EH (cell line): ENCODE data around the gene C1orf146.
"Not testable (repeated sequence)": the region's sequence is repeated elsewhere in the genome, so short reads cannot be mapped to it uniquely, and the experiment has no call there.

Source experiments
- DNase-seq: peaks from one replicate; pipeline ENCODE4 v3.0.0-alpha.2; 2015; ENCODE audit warnings: low read depth

Gene C1orf146

GRCh38 chr1:92217721-92218120, at the start of gene C1orf146:
TSS of gene C1orf146 (plus strand) at chr1:92217915. CDS start at chr1:92231421, 13,506 bp downstream.
- no peak for DNase-seq

GRCh38 chr1:92168657-92169056, 49.1 kb upstream of the C1orf146 start:
- no peak for DNase-seq

- no peak for DNase-seq
Measured at GRCh38 chr1:92169214-92170005, 48.3 kb upstream of the C1orf146 start.

DNA sequence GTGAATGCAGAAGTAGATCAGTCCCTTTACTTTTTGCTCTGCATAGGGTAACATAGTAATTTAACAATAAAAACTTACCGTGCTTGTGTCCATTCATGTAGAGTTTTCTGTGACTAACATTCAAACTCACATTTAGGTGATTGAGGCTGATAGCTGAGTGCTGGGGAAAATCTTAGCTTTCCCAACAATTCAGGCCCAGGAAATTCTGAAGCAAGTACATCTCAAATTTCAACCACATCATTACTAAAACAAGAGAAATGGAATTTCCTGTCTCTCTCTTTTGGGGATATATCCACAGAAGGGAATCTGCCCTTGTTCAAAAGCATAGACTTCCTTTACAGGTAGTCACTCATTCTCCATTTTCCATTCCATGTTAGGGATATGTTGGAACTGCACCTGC, 33.1 kb upstream of the C1orf146 start:
- peak; percentile 81 for DNase-seq

GRCh38 chr1:92186081-92186480, 31.6 kb upstream of the C1orf146 start:
- peak; percentile 44 for DNase-seq

DNA sequence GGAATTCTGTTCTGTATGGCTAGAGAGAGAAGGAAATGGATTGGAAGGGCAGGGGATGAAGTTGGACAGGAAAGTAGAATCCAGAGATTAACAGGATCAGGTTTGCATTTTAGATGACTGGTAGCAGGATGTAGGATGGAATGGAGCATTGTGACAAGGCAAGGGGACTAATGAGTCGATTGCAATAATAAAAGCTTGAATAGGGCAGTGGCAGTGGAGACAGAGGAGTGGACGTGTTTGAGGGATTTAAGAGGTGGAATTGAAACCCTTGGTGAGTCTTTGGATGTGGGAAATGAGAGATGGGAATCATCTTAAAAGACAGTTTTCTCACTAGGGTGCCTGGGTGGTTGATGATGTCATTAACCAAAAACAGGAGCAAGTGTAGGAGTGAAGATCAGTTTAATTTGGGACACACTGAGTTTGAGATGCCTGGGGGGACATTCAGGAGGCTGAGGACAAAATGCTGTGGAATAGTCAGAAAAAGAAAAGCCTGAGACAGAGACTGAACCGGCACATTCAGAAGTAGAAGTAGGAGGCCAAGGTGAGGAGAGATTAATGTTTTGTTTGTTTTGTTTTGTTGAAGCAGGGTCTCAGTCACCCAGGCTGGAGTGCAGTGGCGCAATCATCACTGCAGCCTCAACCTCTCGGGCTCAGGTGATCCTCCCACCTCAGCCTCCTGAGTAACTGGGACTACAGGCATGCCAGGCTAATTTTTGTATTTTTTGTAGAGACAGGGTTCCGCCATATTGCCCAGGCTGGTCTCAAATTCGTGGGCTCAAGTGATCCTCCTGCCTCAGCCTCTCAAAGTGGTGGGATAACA, 29.1 kb upstream of the C1orf146 start:
- DNase-seq: no peak

DNA sequence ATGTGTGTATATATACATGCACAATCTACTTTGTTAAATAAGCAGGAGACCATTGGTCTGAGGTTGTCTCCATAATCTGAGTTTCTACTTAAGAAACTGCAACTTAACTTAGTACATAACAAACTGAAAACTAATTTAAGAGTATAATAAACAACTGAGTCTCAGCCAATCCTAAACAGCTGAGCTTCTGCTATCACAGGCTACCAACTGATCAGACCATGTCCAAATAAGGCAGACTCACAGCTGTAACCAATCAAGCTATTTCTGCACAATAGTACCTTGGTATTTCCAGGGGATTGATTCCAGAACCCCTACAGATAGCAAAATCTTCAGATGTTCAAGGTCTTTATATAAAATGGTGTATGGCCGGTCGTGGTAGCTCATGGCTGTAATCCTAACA, 26.0 kb upstream of the C1orf146 start:
- no peak for DNase-seq

GRCh38 chr1:92192246-92192645, 25.5 kb upstream of the C1orf146 start:
- no peak for DNase-seq

- DNase-seq: peak; percentile 8
Measured at GRCh38 chr1:92194511-92194910, 23.2 kb upstream of the C1orf146 start.

GRCh38 chr1:92201973-92202372, 15.7 kb upstream of the C1orf146 start:
- no peak for DNase-seq

GRCh38 chr1:92203105-92203504, 14.6 kb upstream of the C1orf146 start:
- DNase-seq: no peak

- peak; percentile 5 for DNase-seq
Measured at GRCh38 chr1:92210701-92211100, 7.0 kb upstream of the C1orf146 start.

DNA sequence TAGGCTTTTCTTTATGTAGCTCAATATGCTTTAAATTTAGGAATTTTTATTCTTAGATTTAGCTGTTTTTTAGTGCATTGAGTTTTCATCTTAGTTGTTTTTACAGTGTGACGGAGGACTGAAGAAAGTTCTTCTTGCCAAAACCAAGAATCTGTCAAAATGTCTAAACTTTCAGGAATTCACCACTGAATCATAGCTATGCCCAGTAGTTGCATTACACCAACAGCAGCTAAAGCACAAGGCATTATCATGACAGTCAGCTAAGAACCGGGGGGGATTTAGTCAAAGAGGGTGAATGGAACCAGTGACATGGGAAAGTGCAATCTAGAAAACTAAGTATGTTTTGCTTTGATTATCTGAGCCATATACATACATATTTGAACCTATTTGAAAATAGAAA, 6.5 kb upstream of the C1orf146 start:
- DNase-seq: peak; percentile 59

DNA sequence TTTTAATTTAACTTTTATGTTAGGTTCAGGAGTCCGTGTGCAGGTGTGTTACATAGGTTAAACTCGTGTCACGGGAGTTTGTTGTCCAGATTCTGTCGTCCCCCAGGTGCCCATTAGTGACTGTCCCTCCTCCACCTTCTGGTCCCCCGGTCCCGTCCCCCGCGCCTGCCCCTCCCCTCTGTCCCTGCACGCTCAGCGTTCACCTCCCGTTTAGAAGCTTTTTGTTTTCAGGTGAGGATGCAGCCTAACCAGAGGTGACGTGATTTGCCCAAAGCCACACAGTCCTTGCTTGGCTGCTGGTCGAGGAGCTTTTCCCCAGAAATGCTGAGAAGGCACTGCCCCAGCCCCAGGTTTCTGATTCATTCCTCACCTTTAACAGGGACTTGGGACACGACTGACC, 844 bp downstream of the C1orf146 start:
- DNase-seq: no peak

- DNase-seq: no peak
Measured at GRCh38 chr1:92219028-92219427, 1.3 kb downstream of the C1orf146 start.

GRCh38 chr1:92228401-92228800, 10.7 kb downstream of the C1orf146 start:
- no peak for DNase-seq

GRCh38 chr1:92230736-92231135, 13.0 kb downstream of the C1orf146 start:
- no peak for DNase-seq

GRCh38 chr1:92240034-92240433, 22.3 kb downstream of the C1orf146 start:
- DNase-seq: peak; percentile 1

GRCh38 chr1:92244376-92244775, 26.7 kb downstream of the C1orf146 start:
- DNase-seq: peak; percentile 3

- DNase-seq: not testable (repeated sequence)
Measured at GRCh38 chr1:92254714-92255113, 37.0 kb downstream of the C1orf146 start.

DNA sequence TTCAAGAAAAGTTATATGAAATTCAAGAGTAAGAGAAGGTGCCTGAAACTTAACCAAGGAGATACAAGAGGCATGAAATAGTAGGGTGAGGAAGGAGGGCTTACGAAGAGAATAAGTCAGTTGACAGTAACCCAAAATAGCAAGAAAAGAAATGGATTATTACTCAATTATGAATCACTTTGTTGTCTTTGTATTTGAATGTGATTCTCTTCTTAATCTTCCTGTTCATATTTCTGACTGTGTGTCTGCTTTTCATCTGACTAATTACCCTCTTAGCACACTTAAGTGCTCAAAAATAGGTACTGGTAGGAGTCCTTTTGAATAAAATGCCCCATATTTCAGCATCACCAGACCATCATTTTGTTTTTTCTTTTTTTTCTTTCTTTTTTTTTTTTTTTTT, 41.6 kb downstream of the C1orf146 start:
- DNase-seq: no peak

DNA sequence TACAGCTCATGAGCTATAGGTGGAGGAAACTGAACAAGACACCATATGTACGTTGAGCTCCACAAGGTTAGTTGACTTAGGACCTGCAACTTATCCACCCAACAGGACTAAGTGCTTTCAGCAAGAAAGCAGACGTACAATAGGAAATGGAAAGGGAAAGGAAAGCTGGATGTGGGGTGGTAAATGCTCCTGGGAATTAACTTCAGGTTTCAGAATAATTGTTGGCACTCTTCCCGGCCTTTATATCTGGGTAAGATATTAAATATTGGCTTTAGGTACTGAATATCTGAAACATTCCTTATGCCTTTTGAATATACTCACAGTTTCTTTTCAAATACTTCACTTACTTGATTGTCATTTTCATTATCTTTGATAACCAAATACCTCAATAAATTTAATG, 44.8 kb downstream of the C1orf146 start:
- DNase-seq: no peak

- DNase-seq: no peak
Measured at GRCh38 chr1:92273039-92273438, 55.3 kb downstream of the C1orf146 start.
